ENCODE measurements around the gene PAPPA.

PAPPA gene

GRCh38 chr9:116152390-116152789 lies 1.2 kb upstream of the PAPPA start:
- DNase-seq: no peak

GRCh38 chr9:116152941-116153764 lies 438 bp upstream of the PAPPA start:
- DNase-seq: no peak

DNA sequence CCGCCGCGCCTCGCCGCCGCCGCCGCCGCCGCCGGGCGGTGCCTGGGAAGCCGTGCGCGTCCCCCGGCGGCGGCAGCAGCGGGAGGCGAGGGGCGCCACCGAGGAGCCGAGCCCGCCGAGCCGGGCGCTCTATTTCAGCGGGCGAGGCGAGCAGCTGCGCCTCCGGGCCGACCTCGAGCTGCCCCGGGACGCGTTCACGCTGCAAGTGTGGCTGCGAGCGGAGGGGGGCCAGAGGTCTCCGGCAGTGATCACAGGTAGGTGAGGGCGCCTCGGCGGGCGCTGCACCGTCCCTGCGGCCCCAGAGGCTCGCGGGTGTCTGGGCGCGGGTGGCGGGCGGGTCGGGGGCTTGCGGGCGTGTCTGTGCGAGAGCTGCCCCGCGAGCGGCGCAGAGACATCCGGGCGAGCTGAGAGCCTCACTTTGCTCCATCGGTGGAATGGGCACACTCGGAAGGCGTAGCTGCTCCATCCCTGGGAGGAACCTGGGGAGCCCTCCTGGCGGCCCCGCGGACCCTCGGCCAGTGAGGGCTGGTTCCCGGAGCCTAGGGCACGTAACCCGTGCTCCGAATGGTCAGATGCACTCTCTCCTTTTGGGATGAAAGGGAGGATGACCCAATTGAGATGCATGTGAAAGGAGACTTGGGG lies 864 bp downstream of the PAPPA start:
- DNase-seq: no peak

DNA sequence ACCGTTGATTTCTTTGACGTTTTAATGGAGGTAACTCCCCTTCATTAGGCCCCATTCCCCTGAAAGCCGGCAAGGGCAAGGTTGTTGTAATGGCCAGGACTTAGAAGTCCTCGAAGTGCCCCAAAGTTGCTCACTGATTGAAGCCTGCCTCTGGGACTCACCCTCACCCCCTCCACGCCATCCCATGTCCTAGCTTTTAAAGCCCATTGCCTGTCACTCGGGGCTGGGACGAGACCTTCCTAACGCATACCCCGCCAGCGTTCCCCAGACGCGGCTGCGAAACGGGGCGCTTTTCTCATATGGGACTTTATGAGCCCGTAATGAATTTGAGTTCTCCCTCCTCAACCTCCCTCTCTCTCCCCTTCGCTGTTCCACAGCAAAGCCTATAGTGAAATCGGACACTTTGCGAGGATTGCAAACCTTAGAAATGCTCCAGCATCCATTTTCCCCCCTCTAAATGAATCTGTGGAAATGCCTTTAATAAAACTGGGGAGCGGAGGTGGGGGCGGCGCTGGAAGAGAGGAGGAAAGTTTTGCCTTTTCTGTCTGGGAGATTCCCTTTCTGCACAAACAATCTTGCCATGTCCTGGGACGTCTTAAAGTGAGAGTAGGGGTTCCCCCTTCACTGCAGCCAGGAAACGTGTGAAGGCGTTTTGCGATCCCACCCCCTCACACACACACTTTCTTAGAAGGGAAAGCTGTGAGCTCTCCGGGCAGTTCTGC lies 1.5 kb downstream of the PAPPA start:
- DNase-seq: no peak

GRCh38 chr9:116155698-116156039 lies 2.1 kb downstream of the PAPPA start:
- DNase-seq: no peak

DNA sequence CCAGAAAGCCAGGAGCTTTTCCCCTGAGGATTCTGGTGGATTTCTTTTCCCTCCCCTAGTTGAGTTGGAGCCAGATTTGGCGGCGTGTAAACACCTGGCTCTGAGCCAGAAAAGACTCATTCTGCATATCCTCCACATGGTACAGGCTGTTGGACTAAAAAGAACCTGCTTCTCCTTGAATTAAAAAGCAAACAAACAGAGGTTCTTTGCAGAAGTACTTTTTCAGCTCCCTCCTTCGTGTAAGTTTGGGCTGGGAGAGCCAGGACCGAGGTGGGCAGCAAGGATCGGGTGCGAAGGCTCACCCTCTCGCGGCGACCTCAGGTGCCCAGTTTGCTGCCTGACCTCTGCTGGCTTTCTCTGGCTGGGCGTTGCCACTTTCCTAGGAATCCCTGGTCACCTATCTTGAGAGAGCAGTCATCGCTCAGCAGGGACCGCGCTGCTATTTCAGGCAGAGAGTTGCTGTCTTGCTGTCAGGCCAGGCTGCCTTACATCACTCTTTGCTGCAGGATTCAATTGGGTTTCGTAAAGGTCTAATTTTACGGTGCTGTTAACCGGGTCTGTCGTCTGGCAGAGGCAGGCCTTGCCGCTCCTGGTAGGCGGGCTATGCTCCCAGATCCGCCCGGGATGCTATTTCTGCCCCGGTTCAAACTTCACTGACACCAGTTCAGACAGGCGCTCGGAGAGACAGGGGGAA lies 3.2 kb downstream of the PAPPA start:
- no peak for DNase-seq

DNA sequence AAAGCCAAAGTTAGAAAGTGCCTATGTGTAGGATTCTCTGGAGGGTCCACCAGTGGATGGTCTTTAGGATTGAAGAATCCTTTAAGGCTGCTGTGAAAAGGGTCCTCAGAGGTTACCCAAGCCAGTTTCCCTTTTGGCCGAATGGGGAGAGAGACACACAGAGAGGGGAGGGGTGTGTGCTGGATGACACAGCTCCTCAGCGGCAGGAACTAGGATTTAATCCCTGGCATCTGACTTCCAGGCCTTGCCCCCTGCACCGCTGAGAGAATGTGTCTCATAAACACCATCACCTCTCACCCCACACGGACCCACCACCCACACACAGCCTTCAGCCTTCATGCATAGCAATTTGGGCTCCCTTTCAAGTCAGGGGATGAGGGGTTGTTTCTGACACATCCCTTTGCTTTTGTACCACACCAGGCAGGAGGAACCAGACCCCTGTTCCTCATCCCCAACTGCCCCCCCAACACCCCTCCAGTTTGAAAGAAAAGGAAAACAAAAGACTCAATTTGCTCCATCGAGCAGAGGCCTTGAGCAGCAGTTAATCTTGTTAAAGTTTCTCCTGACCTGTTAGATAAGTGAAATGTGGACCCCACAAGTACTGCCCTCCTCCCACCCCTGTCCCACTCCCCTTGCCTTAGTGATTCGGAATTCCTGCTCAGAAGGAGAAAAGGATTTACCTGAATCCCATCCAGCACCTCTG lies 4.0 kb downstream of the PAPPA start:
- no peak for DNase-seq

GRCh38 chr9:116160676-116161571 lies 7.3 kb downstream of the PAPPA start:
- no peak for DNase-seq

GRCh38 chr9:116162241-116162781 lies 8.7 kb downstream of the PAPPA start:
- DNase-seq: no peak

- no peak for DNase-seq
Observed at GRCh38 chr9:116163293-116164055, 9.9 kb downstream of the PAPPA start.

DNA sequence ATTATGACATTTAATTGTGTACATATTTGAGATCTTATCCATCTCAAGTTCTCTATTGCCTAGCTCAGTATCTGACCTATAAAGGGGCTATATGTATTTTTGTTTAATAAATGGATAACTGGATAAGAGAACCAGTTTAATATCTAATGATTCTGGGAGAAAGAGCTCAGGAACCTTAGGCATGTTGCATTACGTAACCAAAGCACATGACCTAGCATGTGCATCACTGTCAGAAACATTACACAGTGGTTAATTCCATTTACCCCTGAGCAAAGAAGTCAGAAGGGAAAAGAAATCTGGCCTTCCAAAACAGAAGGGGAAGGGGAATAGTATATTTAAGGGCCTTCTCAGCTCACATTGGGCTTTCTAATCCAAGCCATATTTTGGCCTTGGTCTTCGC lies 12.3 kb downstream of the PAPPA start:
- DNase-seq: no peak

- no peak for DNase-seq
Observed at GRCh38 chr9:116166713-116167112, 13.1 kb downstream of the PAPPA start.

- no peak for DNase-seq
Observed at GRCh38 chr9:116168231-116168630, 14.6 kb downstream of the PAPPA start.

GRCh38 chr9:116172216-116172615 lies 18.6 kb downstream of the PAPPA start:
- DNase-seq: no peak

- DNase-seq: no peak
Observed at GRCh38 chr9:116174347-116174746, 20.8 kb downstream of the PAPPA start.

DNA sequence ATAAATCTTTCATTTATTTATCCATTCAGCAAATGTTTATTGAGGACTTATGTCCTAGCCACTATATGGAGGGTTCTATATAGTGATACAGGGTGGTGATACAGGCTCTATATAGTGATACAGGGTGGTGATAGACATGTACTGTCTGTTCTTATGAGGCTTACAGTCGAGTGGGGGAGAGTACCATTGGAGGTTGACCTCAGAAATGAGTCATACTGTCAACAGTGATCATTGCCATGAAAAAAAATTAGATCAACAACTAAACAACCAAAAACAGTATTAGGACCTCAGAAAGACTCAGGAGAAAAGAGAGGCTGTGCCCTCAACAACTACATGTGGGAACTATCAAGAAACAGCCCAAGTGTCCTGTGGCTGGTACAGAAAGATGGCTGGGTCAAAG lies 22.0 kb downstream of the PAPPA start:
- DNase-seq: no peak

DNA sequence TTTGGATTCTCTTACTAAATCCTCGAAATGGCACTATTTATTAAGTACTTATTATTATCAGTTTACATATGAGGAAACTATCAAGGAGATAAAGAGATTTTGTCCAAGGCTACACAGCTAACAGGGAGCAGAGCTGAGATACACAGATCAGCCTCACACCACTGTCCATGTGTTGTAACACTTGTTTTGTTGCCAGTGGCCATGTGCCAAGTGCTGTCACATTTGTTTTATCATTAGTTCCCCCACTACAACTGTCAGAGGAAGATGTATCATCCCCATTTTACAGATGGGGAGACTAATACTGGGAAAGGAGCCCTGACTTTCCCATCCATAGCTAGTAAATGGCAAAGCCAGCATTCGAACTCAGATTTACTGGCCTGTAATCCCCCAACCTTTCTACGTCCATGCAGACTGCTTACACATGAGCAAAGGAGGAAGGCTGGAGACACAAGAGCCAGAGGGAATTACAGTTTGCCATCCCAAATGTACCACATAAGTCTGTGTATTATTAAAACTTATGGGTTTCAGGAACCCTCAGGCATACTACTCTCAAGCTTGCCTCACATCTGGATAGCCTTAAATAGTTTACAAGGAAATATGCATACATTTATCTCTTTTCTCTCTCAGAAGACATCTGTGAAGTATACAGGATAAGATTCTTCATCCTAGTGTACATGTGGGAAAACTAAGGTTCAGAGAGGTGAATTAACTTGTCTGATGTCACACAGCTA lies 25.1 kb downstream of the PAPPA start:
- no peak for DNase-seq

DNA sequence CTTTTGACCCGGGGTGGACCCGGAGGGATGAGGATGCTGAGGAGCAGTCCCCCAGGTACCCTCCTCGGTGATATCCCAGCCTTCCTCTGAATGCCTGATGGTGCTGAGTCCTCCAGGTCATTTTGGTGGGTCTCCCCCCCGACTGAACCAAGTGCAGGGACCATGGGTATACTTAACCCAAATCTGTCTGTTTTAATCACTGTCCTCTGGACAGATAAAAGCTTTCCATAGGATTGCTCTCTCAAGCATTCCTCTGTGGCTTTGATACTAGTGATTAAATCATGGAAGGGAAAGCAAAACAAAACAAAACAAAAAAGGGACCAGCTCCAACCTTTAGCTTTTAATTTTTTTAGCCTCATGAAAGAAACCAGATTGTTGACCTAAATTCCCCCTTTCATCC lies 26.0 kb downstream of the PAPPA start:
- no peak for DNase-seq

DNA sequence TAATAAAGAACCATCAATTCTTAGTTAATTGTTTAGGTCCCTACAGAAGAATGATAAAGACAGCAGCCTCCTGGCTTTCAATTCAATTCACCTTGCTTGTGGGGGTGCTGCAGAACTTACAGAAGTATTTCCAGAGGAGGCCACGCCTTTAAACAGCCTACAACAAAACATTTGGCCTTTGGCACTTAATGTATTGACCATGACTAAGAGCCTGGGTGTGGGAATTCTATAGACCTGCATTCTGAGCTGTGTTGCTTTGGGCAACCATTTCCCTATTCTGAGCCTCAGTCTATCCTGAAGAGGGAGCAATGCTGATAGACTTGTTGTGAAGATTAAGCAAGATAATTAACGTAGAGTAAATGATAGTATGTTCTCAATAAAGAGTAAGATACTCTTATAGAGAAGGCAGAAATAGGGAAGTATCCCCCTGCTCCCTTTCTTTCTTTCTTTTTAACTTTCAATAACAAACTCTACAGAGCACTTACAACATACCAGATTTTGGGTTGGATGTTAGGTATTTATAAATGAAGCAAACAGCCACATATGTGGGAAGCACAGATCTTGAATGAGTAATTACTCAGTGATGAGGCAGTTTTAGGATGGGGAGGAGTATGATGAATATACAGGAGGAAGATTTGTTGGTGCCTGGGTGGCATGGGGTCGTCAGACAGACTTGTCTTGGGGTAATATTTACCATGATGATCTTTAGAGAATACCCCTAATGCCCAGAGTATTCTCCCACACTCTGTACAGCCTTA lies 28.4 kb downstream of the PAPPA start:
- DNase-seq: no peak

All from T-helper 9 cell (primary cell).